ENCODE measurements around the gene ATAD1. TPM values are rescaled to one million over a fixed set of nuclear protein-coding genes. Genes with fewer than 3 reads are reported as not detected.

Gene ATAD1
- total and polyA plus RNA-seq, 2 of the 4 experiments (the other 2 are of a cell fraction) = 12.7 to 21.9 TPM

GRCh38 chr10:87842776-87843497, 24.9 kb upstream of the ATAD1 start:
- Histone ChIP-seq H2AK5ac (ENCODE audit: low read depth, low read length) (peak overlapping the region; percentile 95), H4K5ac (ENCODE audit: low read depth, low read length) (peak overlapping the region; percentile 80), H2BK120ac (ENCODE audit: low read depth, low read length) (peak overlapping the region; percentile 96), H3K27ac (ENCODE audit: insufficient read depth, low read length) (peak overlapping the region; percentile 82; the same call in 1 of the 2 replicates), H2BK15ac (ENCODE audit: low read depth, low read length) (peak overlapping the region; percentile 89; the same call in 1 of the 3 replicates), H3K4me3 (ENCODE audit: insufficient read depth, low read depth, low read length) (no peak overlapping the region), H4K20me1 (ENCODE audit: insufficient read depth, low read length) (no peaks in the 10 kb centered on the region), H3K9ac (ENCODE audit: low read depth, low read length) (no peak overlapping the region; the same call in 1 of the 2 replicates), H3K4me2 (ENCODE audit: low read depth, low read length) (no peak overlapping the region), H3K9me1 (ENCODE audit: insufficient read depth, low read length) (peaks cover 14% of the 10 kb centered on the region), H3K36me3 (ENCODE audit: control insufficient read depth, insufficient read depth, low read length) (no peaks in the 10 kb centered on the region), H2BK20ac (ENCODE audit: low read depth, low read length) (peak overlapping the region; percentile 95), H3K18ac (ENCODE audit: low read depth, low read length) (peak overlapping the region; percentile 96), H2BK5ac (ENCODE audit: low read depth, low read length, poor library complexity, severe bottlenecking) (peak overlapping the region; percentile 99), H3K14ac (replicated peaks; ENCODE audit: low read depth, low read length) (peak overlapping the region; percentile 95), H3K56ac (ENCODE audit: extremely low read depth, insufficient read depth, low read length) (peak overlapping the region; percentile 64; the same call in 1 of the 2 replicates), H2AK9ac (replicated peaks; ENCODE audit: low read depth, low read length, poor library complexity) (peak overlapping the region; percentile 85), H3K23ac (ENCODE audit: low read depth, low read length) (peak overlapping the region; percentile 93; the same call in 1 of the 2 replicates), H2AFZ (replicated peaks; ENCODE audit: low read length, poor library complexity) (no peak overlapping the region), H4K8ac (ENCODE audit: low read depth in 2 of 2, low read length in 2 of 2) (peak overlapping the region; percentile 84 to 94), H3K4me1 (ENCODE audit: control insufficient read depth, insufficient read depth, low read length) (peaks cover 7% of the 10 kb centered on the region; the same call in 1 of the 2 replicates), H3K4ac (ENCODE audit: low read depth, low read length) (peak overlapping the region; percentile 98), H4K91ac (ENCODE audit: insufficient read depth, low read depth, low read length) (peak overlapping the region; percentile 90), H3K79me1 (ENCODE audit: low read depth in 1 of 2, low read length in 2 of 2) (peaks cover 0 to 10% of the 10 kb centered on the region in 2 experiments; a peak in 2 of 4 replicates), H3K9me3 (ENCODE audit: control insufficient read depth, insufficient read depth, low read length) (no peaks in the 10 kb centered on the region), H3K27me3 (ENCODE audit: control insufficient read depth, insufficient read depth, low read length) (no peaks in the 10 kb centered on the region)
- ATAC-seq (ENCODE audit: low read depth) (peak; percentile 84), DNase-seq (peak; percentile 84)
- ChIA-PET POLR2A (ENCODE audit: unreplicated experiment) (interaction anchor here (0.7 kb wide), 1 partner anchor 572 kb away, joined by 4 read pairs; no protein-coding TSS in a partner anchor), CTCF (interaction anchor here (0.7 kb wide), 1 partner anchor 24 kb away, joined by 3 read pairs; no protein-coding TSS in a partner anchor)
- BruUV-seq (replicated peaks) = TSS peak; percentile 90
- intact Hi-C loops (cut with micrococcal nuclease) (no loop called here), in situ Hi-C loops (cut with MboI; ENCODE audit: low sequenced_read_pairs) (no loop called here), dilution Hi-C loops (cut with HindIII; ENCODE audit: low sequenced_read_pairs, unreplicated experiment) (no loop called here)
- TF ChIP-seq MXI1 (IDR thresholded peaks at IDR 0.05; ENCODE audit: borderline replicate concordance, low read depth, low read length) (no peak), POLR2A (IDR thresholded peaks at IDR 0.05; ENCODE audit: low read depth, low read length) (peak; percentile 38; the same call in 1 of the 2 replicates), USF2 (IDR thresholded peaks at IDR 0.05; ENCODE audit: low read depth, low read length) (no peak)

Data from IMR-90 (cell line).